ENCODE results near the gene PODN. TPM values are rescaled to one million over a fixed set of nuclear protein-coding genes. Genes with fewer than 3 reads are reported as not detected.

PODN gene
- total RNA-seq, 1 experiment from 2014 or later, result 0.23 TPM

GRCh38 chr1:53062708-53063591 is 937 bp downstream of the PODN start:
- DNase-seq (ENCODE audit: low read depth, low spot score) (no peak), ATAC-seq (no peak)
- Histone ChIP-seq H3K9me3 (ENCODE audit: control insufficient read depth, insufficient read depth, low read depth, low read length) (no peaks in the 10 kb centered on the region), H3K27ac (ENCODE audit: low read length) (no peak overlapping the region), H3K36me3 (ENCODE audit: control insufficient read depth, insufficient read depth, low read length) (no peaks in the 10 kb centered on the region), H3K4me1 (ENCODE audit: control insufficient read depth, insufficient read depth, low read length) (no peaks in the 10 kb centered on the region), H3K4me3 (ENCODE audit: low read depth in 2 of 2, low read length in 2 of 2) (no peak overlapping the region; a peak in 1 of 4 replicates), H3K27me3 (ENCODE audit: control insufficient read depth, insufficient read depth, low read length) (no peaks in the 10 kb centered on the region; the same call in 1 of the 2 replicates)
- intact Hi-C loops (cut with micrococcal nuclease; ENCODE audit: unreplicated experiment) (no loop called here), in situ Hi-C loops (cut with HindIII; ENCODE audit: low pct_unique_long_range_greater_than_20kb, low sequenced_read_pairs) (no loop called here)
- ChIA-PET CTCF (no interaction called here), POLR2A (no interaction called here)
- TF ChIP-seq TCF7L2 (IDR thresholded peaks at IDR 0.05; ENCODE audit: low read depth, low read length), result no peak
- TF ChIP-seq, protein P1, sequence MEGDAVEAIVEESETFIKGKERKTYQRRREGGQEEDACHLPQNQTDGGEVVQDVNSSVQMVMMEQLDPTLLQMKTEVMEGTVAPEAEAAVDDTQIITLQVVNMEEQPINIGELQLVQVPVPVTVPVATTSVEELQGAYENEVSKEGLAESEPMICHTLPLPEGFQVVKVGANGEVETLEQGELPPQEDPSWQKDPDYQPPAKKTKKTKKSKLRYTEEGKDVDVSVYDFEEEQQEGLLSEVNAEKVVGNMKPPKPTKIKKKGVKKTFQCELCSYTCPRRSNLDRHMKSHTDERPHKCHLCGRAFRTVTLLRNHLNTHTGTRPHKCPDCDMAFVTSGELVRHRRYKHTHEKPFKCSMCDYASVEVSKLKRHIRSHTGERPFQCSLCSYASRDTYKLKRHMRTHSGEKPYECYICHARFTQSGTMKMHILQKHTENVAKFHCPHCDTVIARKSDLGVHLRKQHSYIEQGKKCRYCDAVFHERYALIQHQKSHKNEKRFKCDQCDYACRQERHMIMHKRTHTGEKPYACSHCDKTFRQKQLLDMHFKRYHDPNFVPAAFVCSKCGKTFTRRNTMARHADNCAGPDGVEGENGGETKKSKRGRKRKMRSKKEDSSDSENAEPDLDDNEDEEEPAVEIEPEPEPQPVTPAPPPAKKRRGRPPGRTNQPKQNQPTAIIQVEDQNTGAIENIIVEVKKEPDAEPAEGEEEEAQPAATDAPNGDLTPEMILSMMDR (IDR thresholded peaks at IDR 0.05), result no peak
- no peak for TF ChIP-seq POLR2AphosphoS5 (IDR thresholded peaks at IDR 0.05; ENCODE audit: low read depth, low read length)
- TF ChIP-seq SIN3A (IDR thresholded peaks at IDR 0.05; ENCODE audit: borderline replicate concordance, insufficient read depth, low read depth, low read length), result no peak
- no peak for TF ChIP-seq REST (IDR thresholded peaks at IDR 0.05; ENCODE audit: insufficient read depth in 1 of 2, low read depth in 2 of 2, low read length in 1 of 2)
- no TSS peak for BruUV-seq (replicated peaks)

DNA sequence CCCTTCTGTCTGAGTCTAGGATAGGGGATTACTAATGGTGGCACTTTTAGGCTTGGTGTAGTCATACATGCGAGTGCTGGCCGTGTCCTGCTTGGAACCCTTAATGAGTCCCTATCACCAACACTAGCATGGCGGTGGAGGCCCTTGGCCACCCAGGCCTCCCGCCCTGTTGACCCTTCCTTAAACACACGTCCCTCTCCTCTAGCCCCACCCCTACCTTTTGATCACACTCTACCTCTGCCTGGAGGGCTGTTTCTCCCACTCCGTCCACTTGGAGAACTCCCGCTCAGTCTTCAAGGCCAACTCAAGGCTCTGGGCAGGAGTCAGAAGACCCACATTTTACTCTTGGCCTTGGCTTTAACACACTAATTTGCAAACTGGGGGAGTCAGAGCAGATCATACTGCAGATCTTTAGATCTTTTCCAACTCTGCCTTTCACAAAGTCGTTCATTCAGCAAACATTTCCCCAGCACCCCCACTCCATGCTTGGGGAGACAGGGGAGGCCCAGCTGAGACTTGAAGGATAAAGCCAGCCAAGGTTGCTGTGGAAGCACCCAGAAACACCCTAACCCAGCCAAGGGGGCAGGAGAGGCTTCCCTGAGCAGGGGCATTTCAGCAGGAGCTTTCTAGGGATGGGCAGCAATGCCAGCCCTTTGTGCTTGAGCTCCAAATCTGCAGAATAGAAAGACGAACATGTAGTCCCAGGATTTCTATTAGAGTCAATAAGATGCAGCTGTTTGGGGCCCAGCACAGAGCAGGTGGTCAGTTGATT is 1.9 kb downstream of the PODN start:
- in situ Hi-C loops (cut with HindIII; ENCODE audit: low pct_unique_long_range_greater_than_20kb, low sequenced_read_pairs), result no loop called here
- H3K36me3 ChIP-seq (ENCODE audit: control insufficient read depth, insufficient read depth, low read length), result no peaks in the 10 kb centered on the region
- no peak for DNase-seq (ENCODE audit: low read depth, low spot score)
- H3K4me1 ChIP-seq (ENCODE audit: control insufficient read depth, insufficient read depth, low read length), result no peaks in the 10 kb centered on the region
- ChIA-PET CTCF (no interaction called here), POLR2A (no interaction called here)
- H3K9me3 ChIP-seq (ENCODE audit: control insufficient read depth, insufficient read depth, low read depth, low read length), result no peaks in the 10 kb centered on the region
- H3K27ac ChIP-seq (ENCODE audit: low read length), result no peak overlapping the region
- no peaks in the 10 kb centered on the region; the same call in 1 of the 2 replicates for H3K27me3 ChIP-seq (ENCODE audit: control insufficient read depth, insufficient read depth, low read length)
- no peak for TF ChIP-seq REST (IDR thresholded peaks at IDR 0.05; ENCODE audit: insufficient read depth in 1 of 2, low read depth in 2 of 2, low read length in 1 of 2)
- no peak for TF ChIP-seq TCF7L2 (IDR thresholded peaks at IDR 0.05; ENCODE audit: low read depth, low read length)
- no peak for TF ChIP-seq SIN3A (IDR thresholded peaks at IDR 0.05; ENCODE audit: borderline replicate concordance, insufficient read depth, low read depth, low read length)
- ATAC-seq, result no peak
- no TSS peak for BruUV-seq (replicated peaks)
- intact Hi-C loops (cut with micrococcal nuclease; ENCODE audit: unreplicated experiment), result no loop called here
- H3K4me3 ChIP-seq (ENCODE audit: low read depth in 2 of 2, low read length in 2 of 2), result no peak overlapping the region

Measured in Panc1 (cell line).